Naive thymus-derived CD4-positive, alpha-beta T cell (primary cell): ENCODE measurements around the gene ASIC2. TPM values are rescaled to one million over a fixed set of nuclear protein-coding genes. Genes with fewer than 3 reads are reported as not detected.

Experiments
- ATAC-seq: fragments of 150-1000 bp; cut with Tn5 transposase; 2 replicates; pipeline ENCODE4 v1.10.0; 2021; ENCODE audit warnings: mild to moderate bottlenecking, moderate library complexity
- CTCF ChIA-PET: fragments of 350-600 bp; sonication (Branson Sonifier 250); formaldehyde crosslinking; loops from one replicate; lab custom pipeline; 2021; ENCODE audit warnings: antibody characterized with exemption; lab: Charles Lee
- POLR2A ChIA-PET: fragments of 350-600 bp; sonication (Branson Sonifier 250); formaldehyde crosslinking; loops from one replicate; lab custom pipeline; 2021; ENCODE audit warnings: antibody characterized with exemption, inconsistent platforms; lab: Charles Lee
- DNase-seq, 9 donors: peaks; one replicate each; pipeline versions ENCODE4 v3.0.0 to v3.0.0-alpha.2; 2020 to 2022; ENCODE audit warnings: mixed read lengths in 1 of 9
- H3K27ac ChIP-seq: one replicate; pipeline ENCODE4 v1.7.0; 2013; ENCODE audit warnings: mild to moderate bottlenecking, low read depth, low read length, moderate library complexity
- H3K27me3 ChIP-seq, 2 donors: one replicate each; pipeline ENCODE4 v1.7.0; 2013; ENCODE audit warnings: low read length in 2 of 2, mild to moderate bottlenecking in 2 of 2, moderate library complexity in 2 of 2; ENCODE audit not compliant: control insufficient read depth in 2 of 2, insufficient read depth in 2 of 2
- H3K36me3 ChIP-seq, 3 experiments: 1 replicate in 2 of 3; 2 replicates in 1 of 3; pipeline ENCODE4 v1.7.0; 2013; ENCODE audit warnings: low read length in 3 of 3, mild to moderate bottlenecking in 3 of 3, moderate library complexity in 1 of 3; ENCODE audit not compliant: insufficient read depth in 3 of 3, control insufficient read depth in 2 of 3
- H3K4me1 ChIP-seq, 2 donors: one replicate each; pipeline ENCODE4 v1.7.0; 2013; ENCODE audit warnings: low read length in 2 of 2, mild to moderate bottlenecking in 2 of 2, moderate library complexity in 1 of 2; ENCODE audit not compliant: control insufficient read depth in 2 of 2, insufficient read depth in 2 of 2
- H3K4me3 ChIP-seq: 2 replicates; pipeline ENCODE4 v1.7.0; 2013; ENCODE audit warnings: mild to moderate bottlenecking, low read length
- H3K9me3 ChIP-seq, 3 experiments: 1 replicate in 2 of 3; 2 replicates in 1 of 3; pipeline ENCODE4 v1.7.0; 2013; ENCODE audit warnings: low read length in 3 of 3; ENCODE audit not compliant: control insufficient read depth in 2 of 3
- H3K27ac Mint-ChIP-seq, 9 donors: one replicate each; pipeline ENCODE4 v1.8.0; 2020 to 2022; ENCODE audit warnings: mixed read lengths in 9 of 9, mild to moderate bottlenecking in 8 of 9, moderate library complexity in 5 of 9, inconsistent platforms in 2 of 9
- H3K27me3 Mint-ChIP-seq, 5 donors: one replicate each; pipeline ENCODE4 v1.8.0; 2021 to 2022; ENCODE audit warnings: mixed read lengths in 5 of 5, mild to moderate bottlenecking in 1 of 5
- H3K36me3 Mint-ChIP-seq, 5 donors: one replicate each; pipeline ENCODE4 v1.8.0; 2020 to 2022; ENCODE audit warnings: mixed read lengths in 5 of 5, mild to moderate bottlenecking in 3 of 5, inconsistent platforms in 1 of 5
- H3K4me1 Mint-ChIP-seq, 7 donors: one replicate each; pipeline ENCODE4 v1.8.0; 2020 to 2022; ENCODE audit warnings: mixed read lengths in 7 of 7, mild to moderate bottlenecking in 3 of 7, inconsistent platforms in 1 of 7
- H3K4me3 Mint-ChIP-seq, 10 donors: one replicate each; pipeline ENCODE4 v1.8.0; 2020 to 2022; ENCODE audit warnings: mild to moderate bottlenecking in 10 of 10, mixed read lengths in 10 of 10, moderate library complexity in 6 of 10, inconsistent platforms in 2 of 10
- H3K9me3 Mint-ChIP-seq, 11 donors: one replicate each; pipeline ENCODE4 v1.8.0; 2020 to 2022; ENCODE audit warnings: mixed read lengths in 11 of 11, mild to moderate bottlenecking in 4 of 11, inconsistent platforms in 1 of 11, moderate library complexity in 1 of 11
- intact Hi-C, 2 donors: fragments of 100-400 bp; cut with micrococcal nuclease; formaldehyde crosslinking; loops; one replicate each; pipeline ENCODE4 v1.15.1; 2023
- polyA plus RNA-seq, 2 donors: library from polyadenylated mRNA; unstranded; fragments of 300-500 nt; fragmentation: Illumina TruSeq; gene quantifications; one replicate each; pipeline ENCODE4 v1.2.3, GENCODE V29; 2021
- total RNA-seq, 6 experiments: library from RNA in 5 of 6; stranded (reverse) in 5 of 6; gene quantifications; 1 replicate in 5 of 6; 2 replicates in 1 of 6; pipeline ENCODE4 v1.2.3 and lab custom pipeline; 2021 to 2026

ASIC2 gene
- total and polyA plus RNA-seq, 7 experiments from 2014 or later = not detected

DNA sequence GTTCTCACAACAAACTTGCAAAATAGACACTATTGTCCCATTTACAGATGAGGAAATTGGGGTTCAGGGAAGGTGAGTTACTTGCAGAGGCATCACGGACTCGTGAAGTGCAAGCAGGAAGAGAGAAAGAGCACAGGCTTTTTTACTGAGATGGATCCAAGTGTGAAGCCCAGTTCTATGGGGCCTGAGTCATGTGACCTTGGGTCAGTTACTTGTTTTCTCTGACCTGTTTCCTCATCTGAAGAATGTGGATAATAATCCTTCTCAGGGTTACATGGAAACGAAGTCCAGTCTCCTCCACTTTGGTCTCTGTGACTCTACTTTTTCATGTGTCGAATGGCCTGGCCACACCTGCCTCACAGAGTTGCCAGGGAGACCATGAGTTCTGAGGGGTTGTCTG lies 167.0 kb downstream of the ASIC2 start:
- ChIA-PET CTCF (no interaction called here), POLR2A (no interaction called here)
- Histone ChIP-seq H3K9me3 (no peaks in the 10 kb centered on the region), H3K4me1 (no peaks in the 10 kb centered on the region), H3K27ac (no peak overlapping the region), H3K36me3 (no peaks in the 10 kb centered on the region), H3K4me3 (no peak overlapping the region), H3K27me3 (no peaks in the 10 kb centered on the region)
- H3K36me3 Mint-ChIP-seq = no peaks in the 10 kb centered on the region
- H3K4me1 Mint-ChIP-seq = no peaks in the 10 kb centered on the region
- no peak for DNase-seq
- peaks cover 0 to 5% (median 0%) of the 10 kb centered on the region in 11 donors for H3K9me3 Mint-ChIP-seq
- H3K4me3 Mint-ChIP-seq = no peak overlapping the region
- H3K27ac Mint-ChIP-seq = no peak overlapping the region
- intact Hi-C loops = no loop called here
- ATAC-seq = no peak
- H3K27me3 Mint-ChIP-seq = peaks cover 9 to 44% (median 30%) of the 10 kb centered on the region in 5 donors

DNA sequence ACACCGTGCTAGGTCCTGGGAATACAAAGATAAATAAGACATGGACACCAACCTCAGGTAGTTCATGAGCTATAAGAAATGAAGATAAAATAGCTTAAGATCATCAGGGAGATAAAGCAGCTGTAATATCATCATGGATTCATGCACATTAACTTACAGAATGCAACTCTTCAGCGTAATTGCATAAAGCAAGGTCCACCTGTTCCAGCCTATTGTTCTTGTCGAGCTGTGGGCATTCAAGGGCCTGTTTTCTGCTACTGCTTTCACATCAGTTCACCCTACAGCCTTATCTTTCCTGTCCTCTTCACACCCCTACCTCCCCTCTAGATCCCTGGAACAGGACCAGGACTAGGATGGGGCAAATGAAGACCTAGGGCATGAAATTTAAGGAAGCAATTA lies 167.5 kb downstream of the ASIC2 start:
- intact Hi-C loops = no loop called here
- no peak overlapping the region for H3K27ac ChIP-seq
- no peaks in the 10 kb centered on the region for H3K36me3 Mint-ChIP-seq
- H3K27me3 Mint-ChIP-seq = peaks cover 9 to 40% (median 30%) of the 10 kb centered on the region in 5 donors
- no peaks in the 10 kb centered on the region for H3K9me3 ChIP-seq
- H3K4me3 Mint-ChIP-seq = no peak overlapping the region
- no peaks in the 10 kb centered on the region for H3K36me3 ChIP-seq
- DNase-seq (no peak), ATAC-seq (no peak)
- H3K27ac Mint-ChIP-seq = no peak overlapping the region
- CTCF ChIA-PET = no interaction called here
- no peaks in the 10 kb centered on the region for H3K4me1 ChIP-seq
- H3K9me3 Mint-ChIP-seq = peaks cover 0 to 5% (median 0%) of the 10 kb centered on the region in 11 donors
- POLR2A ChIA-PET = no interaction called here
- H3K4me3 ChIP-seq = no peak overlapping the region
- no peaks in the 10 kb centered on the region for H3K27me3 ChIP-seq
- H3K4me1 Mint-ChIP-seq = no peaks in the 10 kb centered on the region

DNA sequence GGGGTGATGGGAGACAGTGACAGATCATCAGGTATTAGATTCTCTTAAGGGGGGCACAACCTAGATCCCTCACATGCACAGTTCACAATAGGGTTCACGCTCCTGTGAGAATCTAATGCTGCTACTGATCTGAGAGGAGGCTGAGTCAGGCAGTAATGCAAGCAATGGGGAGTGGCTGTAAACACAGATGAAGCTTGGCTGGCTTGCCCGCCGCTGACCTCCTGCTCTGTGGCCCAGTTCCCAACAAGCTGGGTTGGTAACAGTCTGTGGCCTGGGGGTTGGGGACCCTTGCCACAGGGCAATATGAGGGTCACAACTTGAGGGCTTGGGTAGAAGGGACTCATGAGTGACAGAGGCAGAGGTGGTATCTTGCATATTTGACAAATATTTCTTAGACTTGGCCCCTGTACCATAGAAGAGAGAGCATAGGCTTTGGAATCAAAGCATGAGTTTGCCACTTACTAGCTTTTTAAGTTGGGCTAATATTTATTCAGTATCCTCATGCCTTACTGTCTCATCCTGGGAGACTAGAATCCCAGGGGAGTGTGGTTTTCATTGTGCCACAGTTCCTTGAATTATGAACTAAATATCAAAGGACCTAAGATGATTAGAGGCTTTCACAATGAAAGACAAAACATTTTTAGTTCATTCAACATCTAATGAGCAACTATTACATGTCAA lies 168.1 kb downstream of the ASIC2 start:
- Mint-ChIP-seq H3K9me3 (peaks cover 0 to 4% (median 0%) of the 10 kb centered on the region in 11 donors), H3K27me3 (peaks cover 6 to 39% (median 31%) of the 10 kb centered on the region in 5 donors), H3K27ac (no peak overlapping the region), H3K4me1 (no peaks in the 10 kb centered on the region), H3K36me3 (no peaks in the 10 kb centered on the region), H3K4me3 (no peak overlapping the region)
- Histone ChIP-seq H3K9me3 (no peaks in the 10 kb centered on the region), H3K27me3 (no peaks in the 10 kb centered on the region), H3K27ac (no peak overlapping the region), H3K36me3 (no peaks in the 10 kb centered on the region), H3K4me1 (no peaks in the 10 kb centered on the region), H3K4me3 (no peak overlapping the region)
- DNase-seq (no peak), ATAC-seq (no peak)
- CTCF ChIA-PET = no interaction called here
- intact Hi-C loops = no loop called here
- POLR2A ChIA-PET = no interaction called here

DNA sequence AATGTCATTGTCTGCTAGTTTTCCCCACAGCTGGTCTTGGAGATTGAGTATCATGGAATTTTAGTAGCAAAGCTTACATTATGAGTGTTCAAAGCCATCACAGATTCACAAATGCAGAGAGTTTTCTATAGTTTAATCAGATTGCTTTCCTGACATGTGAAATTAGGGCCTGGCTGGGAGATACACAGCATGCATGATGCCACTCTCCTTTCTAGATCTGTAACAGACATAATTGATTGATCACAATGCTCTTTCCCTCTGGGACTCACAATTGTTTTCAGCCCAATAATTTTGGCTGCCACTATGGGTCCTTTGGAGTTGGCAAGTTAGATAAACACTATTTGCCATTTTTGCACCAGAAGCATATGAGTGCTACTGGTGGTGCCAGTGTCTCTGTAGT lies 168.9 kb downstream of the ASIC2 start:
- Mint-ChIP-seq H3K27me3 (peaks cover 0 to 31% (median 26%) of the 10 kb centered on the region in 5 donors), H3K9me3 (peaks cover 0 to 4% (median 0%) of the 10 kb centered on the region in 11 donors), H3K4me1 (no peaks in the 10 kb centered on the region), H3K4me3 (no peak overlapping the region), H3K27ac (no peak overlapping the region), H3K36me3 (no peaks in the 10 kb centered on the region)
- Histone ChIP-seq H3K36me3 (no peaks in the 10 kb centered on the region), H3K4me3 (no peak overlapping the region), H3K4me1 (no peaks in the 10 kb centered on the region), H3K9me3 (no peaks in the 10 kb centered on the region), H3K27ac (no peak overlapping the region), H3K27me3 (no peaks in the 10 kb centered on the region)
- ChIA-PET POLR2A (no interaction called here), CTCF (no interaction called here)
- DNase-seq (no peak), ATAC-seq (no peak)
- intact Hi-C loops = no loop called here

DNA sequence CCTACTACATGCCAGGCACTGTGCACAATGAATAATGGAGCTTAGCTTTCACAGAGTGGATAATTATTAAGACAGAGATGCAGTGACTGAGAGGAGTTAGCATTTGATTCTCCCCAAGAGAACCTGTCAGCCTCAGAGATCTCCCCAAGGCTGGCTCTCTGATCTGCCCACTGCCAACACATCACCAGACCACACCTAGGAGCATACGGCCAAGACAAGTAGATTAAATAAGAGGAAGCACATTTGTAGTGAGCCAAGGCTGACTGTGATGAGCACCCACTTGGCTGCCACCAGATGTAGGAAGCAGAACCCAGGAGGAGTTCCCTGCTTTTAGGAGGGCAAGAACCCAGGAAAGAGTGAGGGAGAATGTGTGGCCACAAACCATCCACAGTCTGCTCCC lies 171.3 kb downstream of the ASIC2 start:
- Histone ChIP-seq H3K36me3 (no peaks in the 10 kb centered on the region), H3K4me3 (no peak overlapping the region), H3K27me3 (peaks cover 0 to 3% of the 10 kb centered on the region in 2 donors), H3K27ac (no peak overlapping the region), H3K4me1 (no peaks in the 10 kb centered on the region), H3K9me3 (no peaks in the 10 kb centered on the region)
- peaks cover 0 to 3% (median 0%) of the 10 kb centered on the region in 11 donors for H3K9me3 Mint-ChIP-seq
- ChIA-PET POLR2A (no interaction called here), CTCF (no interaction called here)
- H3K4me1 Mint-ChIP-seq = no peaks in the 10 kb centered on the region
- no peak for DNase-seq
- no peaks in the 10 kb centered on the region for H3K36me3 Mint-ChIP-seq
- H3K4me3 Mint-ChIP-seq = no peak overlapping the region
- intact Hi-C loops = no loop called here
- no peak for ATAC-seq
- peaks cover 3 to 29% (median 26%) of the 10 kb centered on the region in 5 donors for H3K27me3 Mint-ChIP-seq
- no peak overlapping the region for H3K27ac Mint-ChIP-seq

DNA sequence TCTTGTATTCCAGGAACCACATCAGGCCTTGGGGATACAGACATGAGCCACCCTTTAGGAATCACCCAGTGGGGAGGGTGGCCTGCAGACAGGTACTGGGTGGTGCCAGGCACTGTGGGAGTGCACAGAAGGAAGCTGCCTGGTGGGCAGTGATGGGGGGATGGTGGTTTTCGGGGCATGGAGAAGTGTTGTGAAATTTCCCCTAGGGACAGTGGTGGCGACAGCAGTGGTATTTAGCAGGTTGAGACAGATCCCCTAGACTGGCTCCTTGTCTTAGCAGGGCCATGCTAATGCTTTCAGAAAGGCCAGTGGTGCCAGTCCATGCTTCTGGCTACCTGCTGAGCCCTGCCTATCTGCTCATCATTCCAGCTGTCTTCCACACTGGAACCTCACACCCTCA lies 171.8 kb downstream of the ASIC2 start:
- no peaks in the 10 kb centered on the region for H3K4me1 ChIP-seq
- H3K27ac ChIP-seq = no peak overlapping the region
- H3K4me3 Mint-ChIP-seq = no peak overlapping the region
- intact Hi-C loops = no loop called here
- no peaks in the 10 kb centered on the region for H3K36me3 ChIP-seq
- no peak for DNase-seq
- no peaks in the 10 kb centered on the region for H3K36me3 Mint-ChIP-seq
- H3K9me3 Mint-ChIP-seq = peaks cover 0 to 3% (median 0%) of the 10 kb centered on the region in 11 donors
- no peaks in the 10 kb centered on the region for H3K4me1 Mint-ChIP-seq
- ATAC-seq = no peak
- peaks cover 3 to 29% (median 26%) of the 10 kb centered on the region in 5 donors for H3K27me3 Mint-ChIP-seq
- no peak overlapping the region for H3K4me3 ChIP-seq
- no peaks in the 10 kb centered on the region for H3K9me3 ChIP-seq
- peaks cover 0 to 3% of the 10 kb centered on the region in 2 donors for H3K27me3 ChIP-seq
- H3K27ac Mint-ChIP-seq = no peak overlapping the region
- ChIA-PET CTCF (no interaction called here), POLR2A (no interaction called here)

DNA sequence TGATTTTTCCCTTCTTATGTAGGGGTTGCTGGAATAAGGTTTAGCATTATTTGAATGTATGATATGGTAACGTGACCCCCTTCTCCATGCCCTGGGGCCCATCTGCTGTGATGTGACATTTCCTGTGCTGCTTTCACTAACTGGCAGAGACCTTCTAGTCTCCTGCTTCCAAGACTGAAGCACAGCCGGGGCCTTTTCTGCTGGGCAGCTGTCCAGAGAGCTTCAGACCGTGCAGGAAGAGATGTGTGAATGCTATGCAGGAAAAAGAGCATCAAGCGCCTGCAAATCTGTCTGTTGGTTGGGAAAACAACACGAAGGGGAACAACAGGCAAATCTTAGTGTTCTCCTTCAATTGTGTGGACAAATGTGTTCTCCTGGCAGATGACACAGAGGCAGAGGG lies 173.0 kb downstream of the ASIC2 start:
- Histone ChIP-seq H3K9me3 (no peaks in the 10 kb centered on the region), H3K36me3 (no peaks in the 10 kb centered on the region), H3K27ac (no peak overlapping the region), H3K4me3 (no peak overlapping the region), H3K4me1 (no peaks in the 10 kb centered on the region), H3K27me3 (peaks cover 0 to 3% of the 10 kb centered on the region in 2 donors)
- no peaks in the 10 kb centered on the region for H3K36me3 Mint-ChIP-seq
- no peak for DNase-seq
- H3K4me3 Mint-ChIP-seq = no peak overlapping the region
- no peak for ATAC-seq
- intact Hi-C loops = no loop called here
- ChIA-PET POLR2A (no interaction called here), CTCF (no interaction called here)
- peaks cover 3 to 29% (median 23%) of the 10 kb centered on the region in 5 donors for H3K27me3 Mint-ChIP-seq
- H3K27ac Mint-ChIP-seq = no peak overlapping the region
- H3K9me3 Mint-ChIP-seq = peaks cover 0 to 3% (median 0%) of the 10 kb centered on the region in 11 donors
- H3K4me1 Mint-ChIP-seq = no peaks in the 10 kb centered on the region
